Stimulated activated CD4-positive, alpha-beta T cell treated with anti-CD3 and anti-CD28 coated beads, Interleukin-4, amount 100 ng/mL, for 4 hours (primary cell): Measurements from ENCODE around the gene CAMK1D.
"Not testable (repeated sequence)": the region's sequence is repeated elsewhere in the genome, so short reads cannot be mapped to it uniquely, and the experiment has no call there.

Experiments
- DNase-seq, 2 experiments: peaks; one replicate each; pipeline ENCODE4 v3.0.0-alpha.2; 2020

CAMK1D gene

GRCh38 chr10:12834721-12835120 lies 485.4 kb downstream of the CAMK1D start:
- no peak for DNase-seq

DNA sequence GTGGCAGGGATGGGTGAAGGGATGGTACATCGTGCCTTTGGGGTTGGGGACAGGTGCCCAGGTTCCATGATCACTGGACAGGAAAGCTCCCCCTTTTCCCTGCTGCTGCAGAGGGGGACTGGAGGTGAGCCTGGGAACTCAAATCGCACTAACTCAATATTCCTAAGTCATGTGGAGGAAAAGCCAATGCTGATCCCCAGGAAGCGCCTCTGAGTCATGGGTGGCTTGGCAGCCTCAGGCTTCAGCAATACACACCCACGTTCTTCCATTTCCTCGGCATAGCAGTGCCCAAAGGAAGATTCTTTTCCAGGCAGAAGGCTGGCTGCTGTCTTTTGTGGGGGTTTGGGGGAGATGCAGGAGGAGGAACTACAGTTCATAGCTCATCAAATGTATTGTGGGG lies 486.4 kb downstream of the CAMK1D start:
- DNase-seq: no peak

GRCh38 chr10:12838366-12838765 lies 489.0 kb downstream of the CAMK1D start:
- DNase-seq: no peak

- DNase-seq: no peak
Observed at GRCh38 chr10:12838995-12839927, 489.9 kb downstream of the CAMK1D start.

DNA sequence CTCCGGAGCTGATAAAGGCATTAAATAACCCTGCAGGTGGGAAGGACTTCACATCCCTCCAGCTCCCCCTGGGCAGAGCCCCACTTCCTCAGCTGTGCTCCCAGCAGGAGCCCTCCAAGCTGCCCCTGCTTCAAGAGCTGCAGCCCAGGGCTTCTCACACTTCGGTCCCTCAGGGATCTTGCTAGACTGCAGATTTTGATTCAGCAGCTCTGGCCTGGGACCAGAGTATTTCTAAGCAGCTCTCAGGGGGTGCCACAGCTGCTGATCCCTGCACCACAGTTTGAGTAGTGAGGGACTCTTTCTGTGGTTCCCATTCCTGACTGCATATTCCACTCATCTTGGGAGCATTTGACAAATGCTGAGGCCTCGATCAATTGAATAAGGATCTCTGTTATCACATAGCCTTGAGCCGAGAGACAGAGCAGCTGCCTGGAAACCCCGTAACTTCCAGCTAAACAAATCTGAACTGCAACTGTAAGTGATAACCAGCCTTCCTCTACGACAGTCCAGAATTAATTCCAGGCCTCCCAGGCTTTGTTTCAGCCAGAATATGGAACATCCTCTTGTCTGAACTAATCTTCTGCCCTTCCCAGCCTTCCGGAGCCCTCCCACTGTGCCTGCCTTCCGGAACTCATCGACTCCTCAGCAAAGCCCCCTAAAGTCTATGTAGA lies 490.7 kb downstream of the CAMK1D start:
- DNase-seq: no peak

DNA sequence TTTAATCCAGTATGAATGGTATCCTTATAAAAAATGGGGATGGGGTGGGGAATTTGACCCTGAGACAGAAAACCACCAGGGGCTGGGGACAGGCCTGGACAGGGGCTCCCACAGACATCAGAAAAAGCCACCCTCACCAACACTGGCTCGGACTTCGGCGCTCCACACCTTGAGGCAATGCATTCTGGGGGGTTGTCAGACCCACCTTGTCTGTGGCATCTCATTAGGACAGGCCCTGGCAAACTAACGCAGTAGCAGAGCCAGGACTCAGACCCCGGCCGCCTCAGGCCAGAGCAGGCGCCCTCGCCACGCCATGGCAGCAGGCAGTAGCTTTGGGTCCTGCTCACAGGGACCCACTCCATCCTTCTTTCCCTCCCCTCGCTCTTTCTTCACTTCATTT lies 492.1 kb downstream of the CAMK1D start:
- no peak for DNase-seq

- DNase-seq: no peak
Observed at GRCh38 chr10:12841826-12842225, 492.5 kb downstream of the CAMK1D start.

DNA sequence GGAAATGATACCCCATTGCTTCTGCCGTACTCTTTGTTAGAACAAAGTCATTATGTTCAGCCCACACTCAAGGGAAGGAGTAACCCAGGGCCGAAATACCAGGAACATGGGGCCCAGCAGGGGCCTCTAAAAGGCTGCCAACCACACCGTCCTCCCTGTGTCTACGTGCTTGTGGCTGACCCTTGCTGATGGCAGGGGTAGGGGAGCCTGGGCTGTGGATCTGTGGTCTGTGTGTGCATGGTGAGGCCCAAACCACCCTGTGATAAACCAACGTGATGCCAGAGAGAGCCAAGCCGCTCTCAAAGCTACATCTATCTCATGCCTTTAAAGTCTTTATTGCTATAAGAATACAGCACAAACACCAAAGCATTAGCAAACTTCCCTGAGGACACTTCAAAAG lies 493.0 kb downstream of the CAMK1D start:
- no peak for DNase-seq

DNA sequence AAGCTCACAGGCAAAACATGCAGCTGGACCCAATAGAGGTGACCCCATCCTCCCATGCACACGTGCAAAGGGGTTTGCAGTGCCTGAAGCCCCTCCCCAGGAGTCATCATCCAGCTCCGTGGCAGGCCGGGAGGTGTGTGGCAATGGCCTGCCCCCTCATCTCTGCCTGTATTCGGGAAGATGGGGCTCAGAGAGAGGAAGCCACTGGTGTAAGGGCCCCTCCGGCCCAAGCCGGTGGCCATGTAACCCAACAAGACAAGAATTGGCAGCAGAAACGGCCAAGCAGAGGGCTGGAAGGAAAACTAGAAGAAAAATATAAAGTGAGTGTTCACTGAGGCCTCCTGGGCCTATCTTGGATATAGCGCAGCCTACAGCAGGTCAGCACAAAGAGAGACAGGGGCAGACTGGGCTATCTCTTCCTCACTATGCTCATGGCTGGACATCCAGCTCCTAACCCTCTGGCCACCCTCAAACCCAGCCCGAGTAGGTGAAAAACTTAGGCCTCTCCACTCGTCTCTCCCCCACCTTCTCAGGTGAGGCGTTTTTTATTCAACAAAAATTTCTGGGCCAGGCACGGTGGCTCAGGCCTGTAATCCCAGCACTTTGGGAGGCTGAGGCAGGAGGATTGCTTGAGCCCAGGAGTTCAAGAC lies 494.1 kb downstream of the CAMK1D start:
- DNase-seq: no peak

GRCh38 chr10:12844811-12845483 lies 495.6 kb downstream of the CAMK1D start:
- DNase-seq: no peak

DNA sequence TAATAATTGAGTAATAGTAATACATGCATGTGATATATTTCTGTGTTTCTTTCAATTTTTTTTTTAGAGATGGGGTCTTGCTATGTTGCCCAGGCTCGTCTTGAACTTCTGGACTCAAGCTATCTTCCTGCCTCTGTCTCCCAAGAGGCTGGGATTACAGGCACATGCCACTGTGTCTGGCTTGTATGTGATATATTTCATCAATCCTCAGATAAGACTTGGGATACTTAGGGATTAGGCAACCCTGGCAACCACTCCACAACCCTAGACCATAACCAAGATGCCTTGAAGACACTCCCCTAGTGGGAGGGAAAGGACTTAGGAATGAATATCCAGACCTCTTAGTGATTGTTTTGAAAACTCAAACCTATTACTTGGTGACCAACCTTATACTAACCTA lies 497.4 kb downstream of the CAMK1D start:
- no peak for DNase-seq

DNA sequence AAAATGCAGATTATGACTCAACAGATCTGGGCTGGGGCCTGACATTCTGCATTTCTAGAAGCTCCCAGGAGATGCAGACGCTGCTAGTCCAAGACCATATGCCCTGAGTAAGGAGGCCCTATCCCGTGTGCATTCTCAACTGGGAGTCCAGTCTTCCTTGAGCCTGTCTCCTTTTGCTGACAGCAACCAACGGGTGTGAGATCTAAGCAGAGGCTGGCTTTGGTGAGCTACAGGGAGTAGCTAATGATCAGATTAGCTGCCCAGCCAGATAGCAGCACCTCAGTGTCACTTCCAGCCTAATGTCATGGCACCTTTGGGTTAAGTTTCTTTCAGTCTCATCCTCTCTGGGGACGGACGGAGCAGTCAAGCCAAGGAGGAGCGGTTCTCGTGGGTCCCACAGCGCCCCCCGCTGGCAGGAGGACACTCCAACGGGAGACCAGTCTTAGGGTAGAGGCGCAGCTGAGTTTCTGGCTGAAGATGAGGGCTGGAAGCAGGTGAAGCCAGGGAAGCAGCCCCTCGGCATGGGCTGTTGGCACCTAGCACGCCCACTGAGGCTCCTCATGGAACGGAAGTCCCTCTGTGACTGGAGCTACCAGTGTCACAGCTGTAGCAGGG lies 498.1 kb downstream of the CAMK1D start:
- DNase-seq: peak in 1 of 2 experiments; percentile 4

- no peak for DNase-seq
Observed at GRCh38 chr10:12848439-12849173, 499.3 kb downstream of the CAMK1D start.

- no peak for DNase-seq
Observed at GRCh38 chr10:12849319-12850181, 500.2 kb downstream of the CAMK1D start.

- no peak for DNase-seq
Observed at GRCh38 chr10:12852687-12853086, 503.3 kb downstream of the CAMK1D start.

DNA sequence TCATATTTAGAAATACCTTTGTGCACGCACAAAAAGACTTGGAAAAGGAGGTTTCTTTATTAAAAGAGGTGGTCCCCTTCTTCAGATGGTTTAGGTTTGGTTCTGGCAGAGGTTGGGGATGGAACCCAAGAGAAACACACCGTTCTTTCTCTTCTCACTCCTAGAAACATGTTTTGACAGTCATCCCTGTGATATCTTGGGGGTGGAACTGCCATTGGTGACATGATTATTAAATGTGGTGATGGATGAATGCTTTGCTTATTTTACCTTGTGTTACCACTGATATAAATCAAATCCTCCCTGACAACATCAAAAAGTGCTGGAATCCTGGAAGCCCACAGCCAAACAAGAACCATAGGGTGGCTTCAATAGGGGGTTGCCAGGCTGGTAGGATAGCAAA lies 505.6 kb downstream of the CAMK1D start:
- no peak for DNase-seq

DNA sequence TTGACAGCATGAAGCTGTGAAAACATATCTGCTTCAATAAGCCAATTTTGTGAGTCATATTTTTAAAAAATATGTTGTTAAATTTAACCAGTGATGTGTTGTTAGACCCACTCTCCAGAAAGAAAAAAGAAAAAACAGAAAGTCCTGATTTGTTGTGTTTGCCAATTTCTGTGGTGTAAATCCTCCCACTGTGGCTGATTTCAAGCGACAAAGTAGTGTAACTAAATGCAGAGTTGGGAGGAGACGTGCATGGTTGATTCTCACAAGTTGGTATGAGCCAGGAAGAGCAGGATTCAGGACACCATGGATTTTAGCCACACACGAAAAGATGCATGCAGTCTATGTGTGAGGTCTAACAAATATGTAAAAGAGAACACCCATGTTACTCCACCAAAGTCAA lies 513.1 kb downstream of the CAMK1D start:
- no peak for DNase-seq

GRCh38 chr10:12865515-12865914 lies 516.2 kb downstream of the CAMK1D start:
- not testable (repeated sequence) for DNase-seq

- no peak for DNase-seq
Observed at GRCh38 chr10:12868229-12868628, 518.9 kb downstream of the CAMK1D start.

DNA sequence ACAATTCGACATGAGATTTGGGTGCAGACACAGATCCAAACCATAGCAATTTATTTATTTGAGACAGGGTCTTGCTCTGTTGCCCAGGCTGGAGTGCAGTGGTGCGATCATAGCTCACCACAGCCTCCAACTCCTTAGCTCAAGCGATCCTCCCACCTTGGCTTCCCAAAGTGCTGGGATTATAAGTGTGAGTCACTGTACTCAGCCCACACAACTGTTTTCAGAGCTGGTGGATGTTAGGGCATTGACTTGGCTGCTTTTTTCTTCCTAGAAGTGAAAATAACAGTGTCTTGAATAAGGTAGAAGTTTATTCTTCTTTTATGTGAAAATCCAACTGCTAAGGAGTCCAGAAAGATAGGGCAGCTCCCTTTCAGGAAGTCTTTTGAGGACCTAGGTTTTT lies 520.1 kb downstream of the CAMK1D start:
- DNase-seq: no peak

GRCh38 chr10:12872577-12872976 lies 523.2 kb downstream of the CAMK1D start:
- no peak for DNase-seq
